HG03108 (cell line): Measurements from ENCODE around the gene DPP6.

Experiments
- ATAC-seq: cut with Tn5 transposase; IDR thresholded peaks from one replicate; pipeline ENCODE4 v1.9.1; 2021; ENCODE audit warnings: moderate library complexity; ENCODE audit not compliant: unreplicated experiment

DPP6 gene

GRCh38 chr7:154867068-154867467 lies 814.9 kb downstream of the DPP6 start:
- ATAC-seq: peak; percentile 56

- no peak for ATAC-seq
Measured at GRCh38 chr7:154868921-154869320, 816.7 kb downstream of the DPP6 start.

GRCh38 chr7:154869436-154869835 lies 817.2 kb downstream of the DPP6 start:
- ATAC-seq: no peak

- no peak for ATAC-seq
Measured at GRCh38 chr7:154871507-154871906, 819.3 kb downstream of the DPP6 start.

GRCh38 chr7:154871928-154872750 lies 819.9 kb downstream of the DPP6 start:
- ATAC-seq: no peak

- no peak for ATAC-seq
Measured at GRCh38 chr7:154872811-154873499, 820.8 kb downstream of the DPP6 start.

GRCh38 chr7:154873500-154874121 lies 821.4 kb downstream of the DPP6 start:
- ATAC-seq: no peak

- ATAC-seq: no peak
Measured at GRCh38 chr7:154874409-154875113, 822.4 kb downstream of the DPP6 start.

- no peak for ATAC-seq
Measured at GRCh38 chr7:154875297-154875696, 823.1 kb downstream of the DPP6 start.

GRCh38 chr7:154876516-154876915 lies 824.3 kb downstream of the DPP6 start:
- no peak for ATAC-seq

- ATAC-seq: no peak
Measured at GRCh38 chr7:154877031-154877430, 824.8 kb downstream of the DPP6 start.

GRCh38 chr7:154879629-154880028 lies 827.4 kb downstream of the DPP6 start:
- no peak for ATAC-seq

GRCh38 chr7:154880513-154880912 lies 828.3 kb downstream of the DPP6 start:
- no peak for ATAC-seq

GRCh38 chr7:154881026-154881425 lies 828.8 kb downstream of the DPP6 start:
- no peak for ATAC-seq

GRCh38 chr7:154881526-154881925 lies 829.3 kb downstream of the DPP6 start:
- ATAC-seq: no peak

- ATAC-seq: no peak
Measured at GRCh38 chr7:154882931-154883474, 830.8 kb downstream of the DPP6 start.

GRCh38 chr7:154884348-154884920 lies 832.2 kb downstream of the DPP6 start:
- no peak for ATAC-seq

- ATAC-seq: no peak
Measured at GRCh38 chr7:154886591-154886990, 834.4 kb downstream of the DPP6 start.

- no peak for ATAC-seq
Measured at GRCh38 chr7:154888690-154889089, 836.5 kb downstream of the DPP6 start.

GRCh38 chr7:154892459-154892858 lies 840.3 kb downstream of the DPP6 start:
- ATAC-seq: no peak

GRCh38 chr7:154896076-154896475 lies 843.9 kb downstream of the DPP6 start:
- no peak for ATAC-seq
